Activated CD8-positive, alpha-beta memory T cell treated with anti-CD3 and anti-CD28 coated beads, Interleukin-2, amount 50 U/mL, for 48 hours (primary cell): ENCODE measurements around the gene CRYBB2.
"Not testable (repeated sequence)": the region's sequence is repeated elsewhere in the genome, so short reads cannot be mapped to it uniquely, and the experiment has no call there.

Experiments
- DNase-seq: peaks from one replicate; pipeline ENCODE4 v3.0.0-alpha.2; 2020

Gene CRYBB2

GRCh38 chr22:25199731-25200520, 19.5 kb upstream of the CRYBB2 start, which contains the start of gene CRYBB3:
Gene CRYBB3 (plus strand): TSS chr22:25199858. CDS start chr22:25201397, 1,539 bp downstream.
- no peak for DNase-seq

GRCh38 chr22:25200967-25201366, 18.5 kb upstream of the CRYBB2 start:
- DNase-seq = no peak

DNA sequence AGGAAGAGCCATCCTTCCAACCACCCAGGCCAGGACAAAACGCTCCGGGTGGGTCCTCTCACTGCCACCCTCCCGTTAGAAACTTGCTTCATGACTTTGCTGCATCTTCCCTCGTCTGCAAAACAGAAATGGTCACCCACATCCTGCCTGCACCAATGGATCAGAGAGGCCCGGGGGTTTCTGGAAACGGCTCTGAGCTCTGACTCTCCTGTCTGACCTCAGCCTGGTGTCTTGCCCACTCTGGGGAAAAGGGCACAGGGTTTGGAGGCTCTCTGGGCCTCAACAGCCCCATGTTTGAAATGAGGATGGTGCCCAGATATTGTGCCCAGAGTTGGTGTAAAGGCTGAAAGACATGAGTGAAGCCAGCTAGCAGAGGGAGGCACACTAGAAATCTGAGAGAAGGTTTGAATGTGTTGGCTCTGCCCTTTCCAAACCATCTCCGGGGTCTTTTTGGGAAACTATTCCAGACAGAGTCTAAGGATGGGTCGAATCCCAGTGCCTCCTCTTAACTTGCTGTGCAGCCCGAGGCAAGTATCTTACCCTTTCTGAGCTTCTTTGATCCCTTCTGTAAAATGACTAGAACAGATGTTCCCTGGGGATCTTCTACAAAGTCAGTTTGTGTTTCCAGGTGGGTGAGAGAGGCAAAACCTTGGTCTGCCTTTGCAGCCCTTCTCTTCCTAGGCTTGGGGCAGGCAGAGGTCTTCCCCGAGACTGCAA, 17.7 kb upstream of the CRYBB2 start:
- DNase-seq = no peak

GRCh38 chr22:25202290-25202921, 17.0 kb upstream of the CRYBB2 start:
- DNase-seq = peak; percentile 81

DNA sequence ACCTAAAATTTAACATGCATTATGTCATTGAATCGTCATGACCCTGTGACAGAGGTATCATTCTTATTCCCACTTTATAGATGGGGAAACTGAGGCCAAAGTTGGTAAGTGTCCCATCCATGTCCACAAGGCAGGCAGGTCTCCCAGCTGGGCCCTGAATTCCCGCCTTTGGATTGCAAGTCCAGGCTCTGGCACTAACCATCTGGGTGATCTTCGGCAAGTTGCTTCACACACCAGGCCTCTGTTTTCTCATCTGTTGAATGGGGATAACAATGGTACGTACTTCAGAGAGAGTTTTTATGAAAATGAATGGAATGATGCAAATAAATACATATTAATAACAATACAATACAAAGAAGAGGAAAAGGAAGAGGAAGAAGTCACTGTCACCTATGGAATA, 16.4 kb upstream of the CRYBB2 start:
- DNase-seq = no peak

DNA sequence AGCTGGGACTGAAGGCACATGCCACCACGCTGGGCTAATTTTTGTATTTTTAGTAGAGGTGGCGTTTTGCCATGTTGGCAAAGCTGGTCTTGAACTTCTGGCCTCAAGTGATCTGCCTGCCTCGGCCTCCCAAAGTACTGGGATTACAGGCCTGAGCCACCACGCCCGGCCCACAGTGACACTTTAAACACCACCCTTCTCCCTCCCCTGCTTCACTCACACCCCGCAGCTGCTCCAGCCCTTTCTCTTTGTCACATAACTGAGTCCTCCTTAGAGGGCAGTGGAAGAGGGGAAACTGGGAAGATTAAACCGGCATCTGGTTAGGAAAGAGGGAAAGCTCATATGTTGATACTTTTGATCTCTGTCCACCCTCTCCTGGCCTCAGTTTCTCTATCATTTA, 14.9 kb upstream of the CRYBB2 start:
- DNase-seq = not testable (repeated sequence)

GRCh38 chr22:25205847-25206246, 13.6 kb upstream of the CRYBB2 start:
- no peak for DNase-seq

DNA sequence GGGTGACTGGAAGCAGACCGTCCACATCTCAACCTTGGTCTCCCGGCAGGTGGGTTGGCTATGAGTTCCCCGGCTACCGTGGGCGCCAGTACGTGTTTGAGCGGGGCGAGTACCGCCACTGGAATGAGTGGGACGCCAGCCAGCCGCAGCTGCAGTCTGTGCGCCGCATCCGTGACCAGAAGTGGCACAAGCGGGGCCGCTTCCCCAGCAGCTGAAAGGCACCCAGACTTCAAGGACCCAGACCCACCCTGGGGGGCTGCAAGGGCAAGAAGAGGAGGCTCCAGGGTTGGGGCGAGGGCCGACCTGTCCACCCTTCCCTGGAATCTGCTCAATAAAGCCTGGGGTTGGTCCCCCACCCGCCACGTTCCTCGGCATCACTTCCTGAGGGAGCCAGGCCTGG, 12.4 kb upstream of the CRYBB2 start:
- DNase-seq = no peak

- no peak for DNase-seq
Measured at GRCh38 chr22:25207553-25208157, 11.8 kb upstream of the CRYBB2 start.

DNA sequence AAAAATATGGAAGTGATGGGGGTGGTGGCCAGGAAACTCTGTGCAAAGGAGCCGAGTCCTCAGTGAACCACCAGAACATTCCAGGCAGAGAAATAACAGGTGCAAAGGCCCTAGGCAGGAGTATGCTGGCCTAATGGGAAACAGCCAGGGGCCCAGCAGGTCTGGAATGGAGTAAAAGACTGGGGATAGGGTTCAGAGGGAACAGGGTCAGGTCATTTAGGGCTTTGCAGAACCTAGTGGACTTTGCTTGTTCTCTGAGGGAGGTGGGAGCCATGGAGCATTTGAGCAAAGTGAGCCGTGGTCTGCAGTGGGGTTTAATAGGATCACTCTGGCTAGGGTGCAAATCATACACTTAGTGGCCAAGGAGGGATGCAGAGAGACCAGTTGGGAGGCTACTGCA, 11.1 kb upstream of the CRYBB2 start:
- no peak for DNase-seq

GRCh38 chr22:25208743-25209505, 10.5 kb upstream of the CRYBB2 start:
- DNase-seq = no peak

DNA sequence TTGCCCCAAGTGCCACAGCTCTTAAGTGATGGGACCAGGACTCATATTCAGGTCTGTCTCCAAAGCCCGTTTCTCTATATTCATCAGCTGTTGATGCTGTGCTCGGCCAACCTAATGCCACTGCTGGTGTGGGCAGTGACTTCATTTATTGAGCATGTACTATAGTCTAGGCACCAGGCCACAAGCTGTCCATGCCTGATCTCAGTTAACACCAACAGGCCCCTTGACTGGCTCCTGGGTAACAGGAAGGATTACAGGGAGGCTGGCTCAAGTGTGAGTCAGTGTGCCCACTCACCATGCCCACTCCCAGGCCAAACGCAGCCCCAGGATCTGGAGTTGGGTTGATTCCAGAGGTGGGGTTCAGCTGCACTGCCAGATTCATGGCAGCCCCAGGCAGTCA, 8.6 kb upstream of the CRYBB2 start:
- no peak for DNase-seq

- DNase-seq = no peak
Measured at GRCh38 chr22:25212337-25212736, 7.1 kb upstream of the CRYBB2 start.

DNA sequence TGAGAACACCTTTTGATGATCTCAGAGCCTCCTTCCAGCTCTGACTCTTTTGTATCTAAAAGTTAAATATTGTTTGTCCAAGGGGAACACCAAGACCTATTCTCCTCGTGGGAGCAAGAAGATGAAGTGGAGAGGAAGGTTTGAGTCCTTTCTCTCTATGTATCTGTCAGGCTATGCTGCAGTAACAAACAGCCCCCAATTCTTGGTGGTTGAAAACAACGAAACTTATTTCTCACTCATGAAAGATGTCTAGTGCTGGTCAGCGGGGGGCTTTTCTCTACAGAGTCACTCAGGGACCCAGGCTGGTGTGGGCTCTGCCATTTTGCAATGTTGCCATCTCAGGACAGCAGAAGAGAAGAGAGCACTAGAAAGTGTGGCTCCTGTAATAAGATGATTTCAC, 6.2 kb upstream of the CRYBB2 start:
- no peak for DNase-seq

DNA sequence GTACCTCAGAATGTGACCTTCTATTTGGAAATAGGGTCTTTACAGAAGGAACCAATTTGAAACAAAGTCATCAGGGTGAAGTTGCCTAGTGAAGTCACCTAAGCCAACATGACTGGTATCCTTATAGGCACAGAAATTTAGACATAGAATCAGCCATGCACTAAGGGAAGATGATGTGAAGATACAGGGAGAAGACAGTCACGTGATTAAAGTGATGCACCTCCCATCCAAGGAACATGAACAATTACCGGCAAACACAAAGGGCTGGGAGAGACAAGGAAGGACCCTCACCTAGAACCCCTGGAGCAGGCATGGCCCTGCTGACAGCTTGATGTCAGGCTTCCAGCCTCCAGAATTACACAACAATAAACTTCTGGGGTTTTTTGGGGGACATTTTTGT, 3.2 kb upstream of the CRYBB2 start:
- DNase-seq = no peak

- no peak for DNase-seq
Measured at GRCh38 chr22:25219948-25220442, 556 bp downstream of the CRYBB2 start.

DNA sequence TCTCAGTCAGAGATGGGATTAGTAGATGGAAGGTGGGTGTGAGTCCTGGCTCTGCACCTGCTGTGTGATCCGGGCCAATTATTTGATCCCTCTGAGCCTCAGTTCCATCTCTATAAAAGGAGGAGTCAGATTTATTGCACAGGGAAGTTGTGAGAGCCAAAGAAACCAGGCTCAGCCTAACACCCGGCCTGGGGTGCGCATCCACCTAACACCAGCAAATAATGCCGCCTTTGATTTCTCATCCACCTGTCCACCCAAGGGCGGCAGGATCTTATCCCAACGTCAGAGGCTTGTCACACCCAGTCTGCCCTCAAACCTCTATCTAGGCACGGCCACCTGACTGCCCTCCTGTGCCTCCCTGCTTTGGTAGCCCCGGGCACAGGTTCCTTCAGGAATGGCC, 2.4 kb downstream of the CRYBB2 start:
- no peak for DNase-seq

GRCh38 chr22:25223269-25223850, 3.9 kb downstream of the CRYBB2 start:
- DNase-seq = no peak

GRCh38 chr22:25228822-25229221, 9.4 kb downstream of the CRYBB2 start:
- DNase-seq = no peak

GRCh38 chr22:25230760-25231159, 11.3 kb downstream of the CRYBB2 start:
- not testable (repeated sequence) for DNase-seq

DNA sequence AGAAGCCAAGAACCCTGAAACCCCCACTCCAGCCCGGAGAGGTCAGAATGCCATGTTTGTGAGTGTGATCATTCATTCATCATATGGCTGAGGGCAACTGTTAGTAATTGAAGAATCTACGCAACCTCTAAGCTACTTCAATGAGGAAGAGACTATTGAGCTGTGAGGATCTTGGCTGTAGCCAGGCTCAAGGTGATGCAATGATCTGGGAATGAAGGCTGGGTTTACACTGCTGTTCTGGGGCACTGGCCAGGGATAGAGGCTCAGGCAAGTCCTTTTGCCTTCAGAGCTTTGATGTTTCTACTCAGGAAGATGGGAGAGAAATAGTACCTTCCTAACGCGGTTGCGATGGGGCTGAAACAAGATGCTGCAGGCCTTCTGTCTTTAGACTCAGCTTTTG, 12.9 kb downstream of the CRYBB2 start:
- no peak for DNase-seq

DNA sequence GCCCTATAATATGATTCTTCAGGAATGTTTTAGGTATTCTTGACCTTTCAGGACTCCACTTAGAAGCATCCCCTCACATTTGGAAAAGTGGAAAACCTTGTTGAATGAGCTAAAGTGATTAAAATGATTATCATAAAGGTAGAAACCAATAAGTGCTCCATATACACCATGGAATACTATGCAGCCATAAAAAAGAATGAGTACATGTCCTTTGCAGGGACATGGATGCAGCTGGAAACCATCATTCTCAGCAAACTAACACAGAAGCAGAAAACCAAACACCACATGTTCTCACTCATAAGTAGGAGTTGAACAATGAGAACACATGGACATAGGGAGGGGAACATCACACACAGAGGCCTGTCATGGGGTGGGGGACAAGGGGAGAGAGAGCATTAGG, 14.3 kb downstream of the CRYBB2 start:
- not testable (repeated sequence) for DNase-seq
